ENCODE measurements around the gene CAPS2. TPM values are rescaled to one million over a fixed set of nuclear protein-coding genes. Genes with fewer than 3 reads are reported as not detected.

The CAPS2 gene
- total and polyA plus RNA-seq, 4 donors, result 0.91 to 3.1 (median 1.4) TPM

- no peak for TF ChIP-seq ZBTB33 (IDR thresholded peaks at IDR 0.05)
Measured at GRCh38 chr12:75302781-75303180, 27.3 kb downstream of the CAPS2 start (continued).

- WGBS, result 90% methylated on average over 2 of the region's 2 CpGs
- H3K36me3 ChIP-seq (ENCODE audit: control insufficient read depth in 4 of 4, insufficient read depth in 3 of 4, low read depth in 1 of 4, low read length in 3 of 4), result no peaks in the 10 kb centered on the region
- H3K9me3 ChIP-seq (ENCODE audit: control insufficient read depth in 4 of 4, low read length in 3 of 4), result no peaks in the 10 kb centered on the region
- H3K4me3 ChIP-seq (ENCODE audit: low read depth in 1 of 3, low read length in 3 of 3), result no peak overlapping the region
- no peak overlapping the region for H3K27ac ChIP-seq (ENCODE audit: low read depth in 1 of 2, low read length in 2 of 2)
- no peak for DNase-seq (ENCODE audit: low spot score)
- TF ChIP-seq RXRA (IDR thresholded peaks at IDR 0.05) (no peak), JUND (IDR thresholded peaks at IDR 0.05) (no peak), YY1 (IDR thresholded peaks at IDR 0.05) (no peak), CTCF (IDR thresholded peaks at IDR 0.05; ENCODE audit: low read depth, low read length, missing input control) (no peak), HNF4A (conservative IDR thresholded peaks at IDR 0.05) (no peak), GABPA (IDR thresholded peaks at IDR 0.05 in 1 of 2, conservative IDR thresholded peaks at IDR 0.05 in 1 of 2) (no peak), FOXA2 (IDR thresholded peaks at IDR 0.05) (no peak), ZBTB33 (IDR thresholded peaks at IDR 0.05) (no peak), HNF4G (IDR thresholded peaks at IDR 0.05) (no peak), SP1 (IDR thresholded peaks at IDR 0.05) (no peak), REST (IDR thresholded peaks at IDR 0.05) (no peak), FOXA1 (IDR thresholded peaks at IDR 0.05) (no peak), TAF1 (conservative IDR thresholded peaks at IDR 0.05) (no peak), ATF3 (IDR thresholded peaks at IDR 0.05) (no peak)
- no peak overlapping the region for H3K9ac ChIP-seq (ENCODE audit: low read depth in 1 of 2, low read length in 2 of 2)
- no peaks in the 10 kb centered on the region for H3K27me3 ChIP-seq (ENCODE audit: control insufficient read depth in 4 of 4, insufficient read depth in 4 of 4, low read length in 3 of 4)
- H3K4me1 ChIP-seq (ENCODE audit: control insufficient read depth in 4 of 4, insufficient read depth in 4 of 4, low read length in 3 of 4), result no peaks in the 10 kb centered on the region
Measured at GRCh38 chr12:75302225-75302624, 27.9 kb downstream of the CAPS2 start.
